H1 (cell line): Measurements from ENCODE around the gene FASN.

Experiments
- ATF3 ChIP-seq: IDR thresholded peaks from 2 replicates; pipeline ENCODE4 v1.6.1; 2011; ENCODE audit warnings: low read depth, mild to moderate bottlenecking, low read length; ENCODE audit not compliant: insufficient read depth
- CTCF ChIP-seq, 3 experiments: IDR thresholded peaks; 1 replicate in 2 of 3; 2 replicates in 1 of 3; pipeline versions ENCODE4 v1.5.1 to v1.6.1; 2011; ENCODE audit warnings: low read length in 3 of 3, mild to moderate bottlenecking in 3 of 3, inconsistent platforms in 2 of 3, low read depth in 1 of 3, moderate library complexity in 1 of 3; ENCODE audit not compliant: insufficient read depth in 1 of 3; ENCODE audit errors: control extremely low read depth in 1 of 3
- EP300 ChIP-seq, 2 experiments: IDR thresholded peaks; 1 replicate in 1 of 2; 2 replicates in 1 of 2; pipeline ENCODE4 v1.6.1; 2011 to 2012; ENCODE audit warnings: low read depth in 2 of 2, low read length in 2 of 2, mild to moderate bottlenecking in 2 of 2, borderline replicate concordance in 1 of 2, inconsistent platforms in 1 of 2, moderate library complexity in 1 of 2
- EZH2 ChIP-seq: fragments of 200-600 bp; sonication (generic); IDR thresholded peaks from 2 replicates; pipeline ENCODE4 v1.7.1; 2012; ENCODE audit warnings: low read depth, mild to moderate bottlenecking, moderate library complexity, low read length, inconsistent platforms; ENCODE audit not compliant: severe bottlenecking
- HDAC6 ChIP-seq: IDR thresholded peaks from one replicate; pipeline ENCODE4 v1.7.1; 2012; ENCODE audit warnings: low read depth, mild to moderate bottlenecking, inconsistent platforms, low read length, moderate library complexity
- KDM1A ChIP-seq: fragments of 200-600, 300-600 bp; sonication (generic); IDR thresholded peaks from 2 replicates; pipeline ENCODE4 v1.7.1; 2016; ENCODE audit warnings: mild to moderate bottlenecking, low read length, borderline replicate concordance
- POLR2A ChIP-seq, 2 experiments: IDR thresholded peaks; 1 replicate in 1 of 2; 2 replicates in 1 of 2; pipeline ENCODE4 v1.6.1; 2011; ENCODE audit warnings: low read depth in 2 of 2, low read length in 2 of 2, mild to moderate bottlenecking in 2 of 2; ENCODE audit errors: control extremely low read depth in 1 of 2
- SIN3A ChIP-seq, 2 experiments: IDR thresholded peaks in 1 of 2; conservative IDR thresholded peaks in 1 of 2; 2 replicates each; pipeline ENCODE4 v1.6.1; 2011 to 2012; ENCODE audit warnings: low read length in 2 of 2, improper control_type of control experiment in 1 of 2, low read depth in 1 of 2, mild to moderate bottlenecking in 1 of 2
- SP4 ChIP-seq: IDR thresholded peaks from 2 replicates; pipeline ENCODE4 v1.6.1; 2012; ENCODE audit warnings: low read length, inconsistent platforms
- TAF1 ChIP-seq: IDR thresholded peaks from 2 replicates; pipeline ENCODE4 v1.6.1; 2011; ENCODE audit warnings: mild to moderate bottlenecking, low read depth, low read length
- TAF7 ChIP-seq: optimal IDR thresholded peaks from 2 replicates; pipeline ENCODE3; 2011; ENCODE audit warnings: low read depth, mild to moderate bottlenecking, inconsistent platforms, low read length, moderate library complexity, borderline replicate concordance

GRCh38 chr17:82090549-82091263 is 7.3 kb downstream of the FASN start:
- TF ChIP-seq TAF1 (no peak), EZH2 (no peak), SIN3A (conservative IDR thresholded peaks at IDR 0.05 in 1 of 2, IDR thresholded peaks at IDR 0.05 in 1 of 2; ENCODE audit: low read depth in 1 of 2, low read length in 2 of 2) (no peak), POLR2A (IDR thresholded peaks at IDR 0.05; ENCODE audit: control extremely low read depth in 1 of 2, low read depth in 2 of 2, low read length in 2 of 2) (no peak), KDM1A (no peak), CTCF (IDR thresholded peaks at IDR 0.05; ENCODE audit: control extremely low read depth in 1 of 3, insufficient read depth in 1 of 3, low read depth in 1 of 3, low read length in 3 of 3) (no peak), TAF7 (no peak), HDAC6 (no peak), ATF3 (no peak), SP4 (no peak), EP300 (IDR thresholded peaks at IDR 0.05; ENCODE audit: borderline replicate concordance in 1 of 2, low read depth in 2 of 2, low read length in 2 of 2) (no peak)
